Astrocyte (in vitro differentiated cells and primary cell): ENCODE data around the gene KRTAP20-4. TPM values are rescaled to one million over a fixed set of nuclear protein-coding genes. Genes with fewer than 3 reads are reported as not detected.

Source experiments
- DNase-seq: peaks from one replicate; pipeline ENCODE4 v3.0.0-alpha.2; 2010; ENCODE audit warnings: low read depth
- FAIRE-seq: peaks from 2 replicates; lab custom pipeline; 2011; peaks lifted over from hg19 to GRCh38; lab: Jason Lieb, UNC
- H2AFZ ChIP-seq: 2 replicates; pipeline ENCODE4 v1.6.0; 2012; ENCODE audit warnings: low read depth, low read length, inconsistent platforms
- H3K27ac ChIP-seq: 2 replicates; pipeline ENCODE4 v1.5.1; 2011; ENCODE audit warnings: low read depth, low read length, inconsistent platforms
- H3K27me3 ChIP-seq: 2 replicates; pipeline ENCODE4 v1.6.0; 2011; ENCODE audit warnings: low read length, inconsistent platforms; ENCODE audit not compliant: insufficient read depth
- H3K36me3 ChIP-seq: 2 replicates; pipeline ENCODE4 v1.5.1; 2011; ENCODE audit warnings: low read length, inconsistent platforms; ENCODE audit not compliant: insufficient read depth
- H3K4me1 ChIP-seq: 2 replicates; pipeline ENCODE4 v1.5.1; 2011; ENCODE audit warnings: low read length, inconsistent platforms; ENCODE audit not compliant: insufficient read depth
- H3K4me2 ChIP-seq: 2 replicates; pipeline ENCODE4 v1.6.0; 2012; ENCODE audit warnings: low read length, inconsistent platforms
- H3K4me3 ChIP-seq: 2 replicates; pipeline ENCODE4 v1.5.1; 2011; ENCODE audit warnings: low read depth, mild to moderate bottlenecking, low read length, inconsistent platforms; ENCODE audit not compliant: insufficient read depth
- H3K79me2 ChIP-seq: 2 replicates; pipeline ENCODE4 v1.6.0; 2012; ENCODE audit warnings: mild to moderate bottlenecking, low read length, inconsistent platforms; ENCODE audit not compliant: insufficient read depth
- H3K9ac ChIP-seq: 2 replicates; pipeline ENCODE4 v1.6.0; 2012; ENCODE audit warnings: mild to moderate bottlenecking, low read length, inconsistent platforms
- H3K9me3 ChIP-seq: 2 replicates; pipeline ENCODE4 v1.5.1; 2012; ENCODE audit warnings: low read depth, mild to moderate bottlenecking, low read length, inconsistent platforms; ENCODE audit not compliant: insufficient read depth
- H4K20me1 ChIP-seq: 2 replicates; pipeline ENCODE4 v1.6.0; 2012; ENCODE audit warnings: low read length, inconsistent platforms; ENCODE audit not compliant: insufficient read depth
- H3K27ac Mint-ChIP-seq: one replicate; pipeline ENCODE4 v1.8.0; 2021; ENCODE audit warnings: mild to moderate bottlenecking, mixed read lengths; ENCODE audit not compliant: unreplicated experiment
- H3K27me3 Mint-ChIP-seq: one replicate; pipeline ENCODE4 v1.8.0; 2021; ENCODE audit warnings: low read depth, mixed read lengths; ENCODE audit not compliant: unreplicated experiment
- H3K36me3 Mint-ChIP-seq: one replicate; pipeline ENCODE4 v1.8.0; 2021; ENCODE audit warnings: low read depth, mixed read lengths; ENCODE audit not compliant: unreplicated experiment
- H3K4me1 Mint-ChIP-seq: one replicate; pipeline ENCODE4 v1.8.0; 2021; ENCODE audit warnings: low read depth, mixed read lengths; ENCODE audit not compliant: unreplicated experiment
- H3K4me3 Mint-ChIP-seq: one replicate; pipeline ENCODE4 v1.8.0; 2021; ENCODE audit warnings: mild to moderate bottlenecking, moderate library complexity, mixed read lengths; ENCODE audit not compliant: unreplicated experiment
- H3K9me3 Mint-ChIP-seq: one replicate; pipeline ENCODE4 v1.8.0; 2021; ENCODE audit warnings: mild to moderate bottlenecking, mixed read lengths; ENCODE audit not compliant: unreplicated experiment
- CTCF ChIP-seq: IDR thresholded peaks from 2 replicates; pipeline ENCODE4 v1.5.1; 2011; ENCODE audit warnings: low read depth, mild to moderate bottlenecking, inconsistent platforms, low read length, moderate library complexity; ENCODE audit not compliant: insufficient read depth
- EZH2 ChIP-seq: IDR thresholded peaks from 2 replicates; pipeline ENCODE4 v1.6.1; 2012; ENCODE audit warnings: mild to moderate bottlenecking, low read length, inconsistent platforms; ENCODE audit not compliant: insufficient read depth
- total RNA-seq: library from RNA; stranded (reverse); gene quantifications from 2 replicates; pipeline ENCODE4 v1.2.1, GENCODE V29; 2021

KRTAP20-4 gene
- total RNA-seq, 1 donor from 2014 or later = not detected

GRCh38 chr21:30638686-30639085 is 18.3 kb downstream of the KRTAP20-4 start:
- Histone ChIP-seq H3K4me2 (no peak overlapping the region), H2AFZ (no peak overlapping the region), H3K27ac (no peak overlapping the region), H3K4me1 (no peaks in the 10 kb centered on the region), H4K20me1 (no peaks in the 10 kb centered on the region), H3K79me2 (no peaks in the 10 kb centered on the region), H3K9ac (no peak overlapping the region), H3K9me3 (no peaks in the 10 kb centered on the region), H3K36me3 (no peaks in the 10 kb centered on the region), H3K4me3 (no peak overlapping the region), H3K27me3 (no peaks in the 10 kb centered on the region)
- TF ChIP-seq CTCF = no peak
- TF ChIP-seq EZH2 = no peak
- Mint-ChIP-seq H3K27me3 (no peaks in the 10 kb centered on the region), H3K4me3 (no peak overlapping the region), H3K4me1 (no peaks in the 10 kb centered on the region), H3K36me3 (no peaks in the 10 kb centered on the region), H3K27ac (no peak overlapping the region), H3K9me3 (no peaks in the 10 kb centered on the region)
- DNase-seq (no peak), FAIRE-seq (no peak)

DNA sequence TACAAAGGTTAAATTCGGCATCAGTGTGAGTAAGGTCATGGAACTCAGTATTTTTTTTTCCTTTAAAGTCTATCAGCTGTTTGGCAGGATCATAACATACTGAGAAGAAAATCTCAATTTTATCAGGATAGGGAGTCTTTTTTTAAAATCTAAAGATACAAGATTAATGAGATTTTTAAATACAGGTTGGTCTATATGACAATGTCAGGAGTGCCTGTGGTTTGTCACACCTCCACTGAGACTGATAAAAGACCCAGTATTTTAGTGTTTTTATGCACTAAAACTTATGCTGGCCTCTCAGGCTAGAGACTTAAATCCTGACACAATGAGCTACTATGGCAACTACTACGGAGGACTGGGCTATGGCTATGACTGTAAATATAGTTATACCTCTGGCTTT is 22.1 kb downstream of the KRTAP20-4 start, which contains the start of gene KRTAP20-3:
KRTAP20-3 (plus strand) TSS at position 301 of the 400 bp plus-strand sequence.
- TF ChIP-seq CTCF (no peak), EZH2 (no peak)
- Histone ChIP-seq H3K36me3 (no peaks in the 10 kb centered on the region), H3K4me1 (no peaks in the 10 kb centered on the region), H3K27me3 (no peaks in the 10 kb centered on the region), H4K20me1 (no peaks in the 10 kb centered on the region), H3K27ac (no peak within 1 kb of the TSS), H3K4me2 (no peak within 1 kb of the TSS), H3K9me3 (no peaks in the 10 kb centered on the region), H2AFZ (no peak within 1 kb of the TSS), H3K79me2 (no peaks in the 10 kb centered on the region), H3K9ac (no peak within 1 kb of the TSS), H3K4me3 (no peak within 1 kb of the TSS)
- no peaks in the 10 kb centered on the region for H3K4me1 Mint-ChIP-seq
- no peak for DNase-seq
- H3K9me3 Mint-ChIP-seq = no peaks in the 10 kb centered on the region
- no peaks in the 10 kb centered on the region for H3K36me3 Mint-ChIP-seq
- no peak within 1 kb of the TSS for H3K4me3 Mint-ChIP-seq
- no peak for FAIRE-seq
- H3K27ac Mint-ChIP-seq = no peak within 1 kb of the TSS
- H3K27me3 Mint-ChIP-seq = no peaks in the 10 kb centered on the region

DNA sequence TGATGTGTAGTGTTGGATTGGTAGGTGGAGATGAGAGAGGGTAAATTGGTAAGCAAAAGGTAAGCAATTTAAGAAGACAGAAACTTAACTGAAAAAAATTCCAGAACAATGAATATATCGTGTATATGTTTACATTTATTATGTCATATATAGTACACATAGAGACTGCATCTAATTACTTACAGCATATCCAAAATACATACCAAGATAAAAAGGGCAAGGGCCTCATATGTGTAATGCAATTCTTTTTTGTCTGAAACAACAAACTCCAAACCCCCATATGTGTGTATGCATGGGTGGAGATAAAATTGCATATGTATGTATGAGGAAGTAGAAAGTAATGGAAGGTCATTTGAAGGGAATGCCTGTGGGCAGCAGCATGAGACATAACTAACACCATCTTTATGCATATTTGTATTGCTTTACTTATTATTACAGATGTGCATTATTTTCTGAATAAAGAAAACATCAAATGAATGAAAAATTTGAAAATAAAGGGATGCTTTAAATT is 26.5 kb downstream of the KRTAP20-4 start:
- Mint-ChIP-seq H3K27ac (no peak overlapping the region), H3K36me3 (no peaks in the 10 kb centered on the region), H3K4me1 (no peaks in the 10 kb centered on the region), H3K9me3 (no peaks in the 10 kb centered on the region), H3K4me3 (no peak overlapping the region), H3K27me3 (no peaks in the 10 kb centered on the region)
- FAIRE-seq = no peak
- Histone ChIP-seq H3K4me3 (no peak overlapping the region), H3K36me3 (no peaks in the 10 kb centered on the region), H3K9me3 (no peaks in the 10 kb centered on the region), H3K9ac (no peak overlapping the region), H3K27me3 (no peaks in the 10 kb centered on the region), H2AFZ (no peak overlapping the region), H3K79me2 (no peaks in the 10 kb centered on the region), H3K4me2 (no peak overlapping the region), H3K4me1 (no peaks in the 10 kb centered on the region), H4K20me1 (no peaks in the 10 kb centered on the region), H3K27ac (no peak overlapping the region)
- DNase-seq = no peak
- no peak for TF ChIP-seq CTCF
- no peak for TF ChIP-seq EZH2
